Fibroblast of skin of scalp (primary cell): ENCODE measurements around the gene CAMKV. TPM values are rescaled to one million over a fixed set of nuclear protein-coding genes. Genes with fewer than 3 reads are reported as not detected.
"Not testable (repeated sequence)": the region's sequence is repeated elsewhere in the genome, so short reads cannot be mapped to it uniquely, and the experiment has no call there.

Experiments used
- DNase-seq: peaks from one replicate; pipeline ENCODE4 v3.0.0-alpha.2; 2013
- polyA plus RNA-seq, 2 experiments: library from polyadenylated mRNA; unstranded; fragments of 120-200 nt; gene quantifications; one replicate each; pipeline ENCODE4 v1.2.1, GENCODE V29; 2013; ENCODE audit not compliant: insufficient read length in 2 of 2

The CAMKV gene, protein sequence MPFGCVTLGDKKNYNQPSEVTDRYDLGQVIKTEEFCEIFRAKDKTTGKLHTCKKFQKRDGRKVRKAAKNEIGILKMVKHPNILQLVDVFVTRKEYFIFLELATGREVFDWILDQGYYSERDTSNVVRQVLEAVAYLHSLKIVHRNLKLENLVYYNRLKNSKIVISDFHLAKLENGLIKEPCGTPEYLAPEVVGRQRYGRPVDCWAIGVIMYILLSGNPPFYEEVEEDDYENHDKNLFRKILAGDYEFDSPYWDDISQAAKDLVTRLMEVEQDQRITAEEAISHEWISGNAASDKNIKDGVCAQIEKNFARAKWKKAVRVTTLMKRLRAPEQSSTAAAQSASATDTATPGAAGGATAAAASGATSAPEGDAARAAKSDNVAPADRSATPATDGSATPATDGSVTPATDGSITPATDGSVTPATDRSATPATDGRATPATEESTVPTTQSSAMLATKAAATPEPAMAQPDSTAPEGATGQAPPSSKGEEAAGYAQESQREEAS
- polyA plus RNA-seq (2013, experiment 1 of 2; ENCODE audit: insufficient read length): not detected
- 0.53 TPM for polyA plus RNA-seq (2013, experiment 2 of 2; ENCODE audit: insufficient read length)

DNA sequence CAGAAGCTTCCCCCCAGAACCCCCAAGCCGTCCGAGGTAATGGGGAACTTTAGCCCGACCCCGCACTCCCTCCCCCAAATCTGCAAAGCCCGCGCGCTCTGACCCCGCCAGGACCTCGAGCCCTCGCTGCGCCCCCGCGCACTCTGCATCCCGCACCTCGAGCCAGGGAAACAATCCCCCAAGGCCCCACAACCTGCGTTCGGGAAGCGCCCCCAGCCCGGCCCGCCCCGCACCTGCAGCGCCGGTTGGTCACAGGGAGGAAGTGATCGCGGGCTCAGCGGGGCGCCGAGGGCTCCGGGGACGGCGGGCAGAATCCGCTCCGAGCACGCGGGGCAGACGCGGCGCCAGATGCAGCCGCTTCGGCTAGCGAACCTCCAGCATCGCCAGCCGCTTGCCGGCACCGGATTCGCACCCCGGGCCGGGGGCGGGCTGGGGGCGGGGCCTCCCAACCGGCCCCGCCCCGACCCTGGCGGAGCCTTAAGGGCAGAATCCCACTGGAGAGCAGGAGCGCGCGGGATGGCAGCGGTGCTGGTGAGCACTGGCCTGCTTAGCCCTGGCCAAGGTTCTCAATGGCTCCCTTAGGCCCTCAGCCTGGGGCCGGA, at the start of gene CAMKV:
Gene CAMKV (minus strand): TSS at position 382 of the 602 bp plus-strand sequence. CDS start 7,518 bp downstream, outside the sequence.
- no peak for DNase-seq

DNA sequence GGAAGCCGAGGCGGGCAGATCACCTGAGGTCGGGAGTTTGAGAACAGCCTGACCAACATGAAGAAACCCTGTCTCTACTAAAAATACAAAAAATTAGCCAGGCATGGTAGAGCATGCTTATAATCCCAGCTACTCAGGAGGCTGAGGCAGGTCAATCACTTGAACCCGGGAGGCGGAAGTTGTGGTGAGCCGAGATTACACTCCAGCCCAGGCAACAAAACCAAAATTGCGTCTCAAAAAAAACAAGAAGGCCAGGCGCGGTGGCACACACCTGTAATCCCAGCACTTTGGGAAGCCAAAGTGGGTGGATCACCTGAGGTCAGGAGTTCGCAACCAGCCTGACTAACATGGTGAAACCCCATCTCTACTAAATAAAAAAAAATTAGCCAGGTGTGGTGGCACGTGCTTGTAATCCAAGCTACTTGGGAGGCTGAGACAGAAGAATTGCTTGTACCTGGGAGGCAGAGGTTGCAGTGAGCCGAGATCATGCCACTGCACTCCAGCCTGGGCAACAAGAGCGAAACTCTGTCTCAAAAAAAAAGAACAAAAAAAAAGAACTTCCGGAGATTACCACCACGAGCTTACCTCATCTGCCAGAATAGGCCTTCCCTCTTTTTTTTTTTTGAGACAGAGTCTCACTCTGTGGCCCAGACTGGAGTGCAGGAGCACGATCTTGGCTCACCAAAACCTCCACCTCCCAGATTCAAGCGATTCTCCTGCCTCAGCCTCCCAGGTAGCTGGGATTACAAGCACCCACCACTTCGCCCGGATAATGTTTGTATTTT, 48.3 kb upstream of the CAMKV start:
- not testable (repeated sequence) for DNase-seq

DNA sequence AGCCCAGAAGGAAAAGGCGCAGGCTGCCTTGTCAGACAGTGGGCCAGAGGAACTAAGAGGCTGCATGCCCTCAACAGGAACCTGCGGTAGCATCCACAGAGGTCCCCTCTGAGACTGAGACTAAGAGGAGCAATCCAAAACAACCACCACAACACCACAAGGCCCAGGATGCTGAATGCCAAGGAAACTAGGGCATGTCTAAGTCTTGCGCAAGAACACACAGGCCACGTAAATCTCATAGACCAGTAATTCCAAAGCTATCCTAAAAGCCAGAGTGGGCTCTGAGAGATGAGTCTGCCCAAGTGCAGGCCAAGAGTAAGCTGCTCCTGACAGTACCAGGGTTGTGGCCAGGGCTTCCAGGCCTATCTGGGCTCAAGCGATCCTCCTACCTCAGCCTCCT, 47.0 kb upstream of the CAMKV start:
- peak; percentile 55 for DNase-seq

DNA sequence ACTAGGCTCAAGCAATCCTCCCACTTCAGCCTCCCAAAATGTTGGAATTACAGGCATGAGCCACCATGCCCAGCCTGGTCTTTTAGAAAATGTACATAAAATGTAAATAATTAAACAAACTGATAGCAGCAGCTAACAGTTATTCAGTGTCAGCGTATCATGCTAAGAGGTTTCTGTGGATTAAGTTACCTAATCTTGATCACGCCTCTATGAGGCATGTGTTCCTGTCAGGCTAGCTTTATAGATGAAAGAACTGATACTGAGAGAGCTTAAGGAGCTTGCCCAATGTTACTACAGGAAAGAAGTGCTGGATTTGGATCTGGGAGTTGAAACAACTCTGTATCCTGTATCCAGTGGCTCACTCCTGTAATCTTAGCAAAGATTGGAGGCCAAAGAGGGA, 45.2 kb upstream of the CAMKV start:
- no peak for DNase-seq

DNA sequence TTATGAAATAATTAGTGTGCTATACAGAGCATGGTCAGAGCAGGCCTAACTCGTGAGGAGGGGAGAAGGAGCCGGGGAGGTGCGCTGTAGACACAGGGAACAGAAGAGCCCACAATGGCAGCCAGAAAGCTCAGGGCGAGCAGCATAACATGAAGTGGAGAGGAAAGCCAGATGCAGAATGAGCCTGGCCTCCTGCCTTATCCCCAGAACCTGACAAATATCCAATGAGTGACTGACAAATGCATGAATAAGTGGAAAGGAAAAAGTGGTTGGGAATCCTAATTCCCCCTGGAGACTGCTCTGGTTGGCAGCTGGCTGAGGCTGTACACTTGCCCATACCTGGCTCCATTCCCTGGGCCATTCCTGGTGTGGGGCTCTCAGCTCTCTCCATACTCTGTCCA, 43.2 kb upstream of the CAMKV start:
- DNase-seq: no peak

DNA sequence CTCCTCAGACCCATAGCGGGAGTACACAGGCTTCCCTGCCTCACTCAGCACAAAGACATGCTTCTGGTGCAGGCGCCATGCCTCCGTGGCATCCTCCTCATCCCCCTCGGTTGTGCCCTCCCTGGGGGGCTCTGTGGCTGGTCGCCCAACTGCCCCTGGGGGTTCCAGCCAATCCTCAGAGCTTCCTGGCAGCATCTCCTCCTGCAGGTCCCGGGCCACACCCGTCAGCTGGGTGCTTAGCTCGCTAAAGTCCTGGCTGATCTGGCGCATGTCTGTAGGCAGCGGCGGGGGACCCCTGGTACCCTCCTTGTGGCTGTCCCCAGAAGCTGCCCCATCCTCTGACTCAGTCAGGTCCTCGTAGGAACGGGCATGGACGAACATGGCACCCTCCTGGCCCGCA, 41.9 kb upstream of the CAMKV start:
- DNase-seq: no peak

DNA sequence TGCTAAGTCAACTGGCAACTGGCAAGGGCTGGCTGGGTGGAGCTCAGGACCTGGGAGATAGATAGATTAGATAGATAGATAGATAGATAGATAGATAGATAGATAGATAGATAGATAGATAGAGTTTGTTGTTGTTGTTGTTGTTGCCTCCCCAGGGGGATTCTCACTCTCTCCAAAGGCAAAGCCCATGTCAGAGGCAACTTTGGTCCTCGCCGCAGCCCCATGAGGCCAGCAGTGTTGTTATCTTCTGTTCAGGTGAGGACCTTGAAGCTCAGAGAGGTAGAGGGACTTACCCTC, 41.4 kb upstream of the CAMKV start:
- no peak for DNase-seq

DNA sequence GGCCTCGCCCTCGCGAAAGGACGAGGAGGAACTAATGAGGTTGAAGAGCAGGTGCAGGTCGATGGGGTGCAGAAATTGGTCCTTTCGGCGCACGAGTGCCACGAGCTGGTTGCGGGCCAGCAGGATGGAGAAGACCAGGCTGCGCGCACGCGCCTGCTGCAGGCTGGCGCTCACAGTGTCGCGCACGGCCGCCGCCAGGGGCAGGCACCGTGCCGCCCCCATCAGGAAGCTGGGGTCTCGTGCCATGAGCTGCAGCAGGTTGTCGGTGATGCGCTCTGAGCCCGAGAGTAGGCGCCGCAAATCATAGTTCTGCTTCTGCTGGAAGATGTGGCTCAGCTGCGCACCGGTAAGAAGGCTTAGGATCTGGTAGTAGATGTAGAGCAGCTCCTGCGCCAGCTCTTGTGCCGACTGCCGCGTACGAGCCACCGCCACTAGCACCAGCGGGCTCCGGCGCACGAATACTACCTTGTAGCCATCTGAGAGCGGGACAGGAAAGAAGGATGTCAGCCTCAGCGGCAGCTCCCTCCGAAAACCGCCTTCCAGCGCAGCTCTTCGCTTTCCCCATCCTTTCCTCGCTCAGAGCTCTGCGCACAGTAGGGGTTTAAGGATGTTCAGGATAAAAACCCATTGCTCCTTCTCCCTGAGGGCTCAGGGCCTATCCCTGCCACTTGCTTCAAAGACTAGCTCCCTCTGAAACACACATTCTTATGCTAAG, 40.9 kb upstream of the CAMKV start:
- no peak for DNase-seq

DNA sequence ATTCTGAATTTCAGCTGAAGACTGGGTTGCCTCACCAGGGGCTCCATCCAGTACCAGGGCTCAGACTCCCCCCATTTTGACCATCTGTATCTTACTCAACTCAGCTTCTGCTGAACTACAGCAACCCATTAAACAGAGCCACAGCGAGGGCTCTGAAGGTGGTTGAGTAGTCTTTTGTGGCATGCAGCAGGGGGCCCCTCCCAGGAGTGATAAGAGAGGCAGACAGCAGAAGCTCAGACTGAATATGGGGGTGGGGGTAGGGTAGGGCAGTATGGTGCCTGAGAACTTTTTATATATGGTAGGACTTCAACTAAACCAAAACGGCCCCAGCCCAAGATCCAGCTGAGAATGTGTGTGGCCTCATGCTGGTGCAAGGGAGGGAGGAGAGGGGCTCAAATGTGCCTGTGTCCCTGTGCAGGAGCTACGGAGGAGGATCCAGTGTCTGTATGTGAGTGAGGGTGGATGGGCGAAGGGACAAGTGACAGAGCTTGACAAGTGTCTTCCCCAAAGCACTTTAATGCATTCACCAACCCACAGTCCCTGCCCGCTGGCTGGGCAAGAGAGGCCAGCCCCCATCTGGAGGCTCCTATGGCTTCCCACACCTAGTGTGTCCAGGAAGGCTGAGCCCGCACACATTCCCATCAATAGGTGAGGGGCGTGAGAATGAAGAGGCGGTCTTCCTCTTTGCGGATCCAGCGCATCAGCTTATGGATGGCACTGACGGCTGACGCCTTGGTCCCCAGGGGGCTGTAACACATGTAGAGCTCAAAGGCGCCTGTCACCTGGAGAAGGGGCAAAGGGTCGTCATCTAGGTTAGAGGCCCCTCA, 38.9 kb upstream of the CAMKV start:
- DNase-seq: no peak

DNA sequence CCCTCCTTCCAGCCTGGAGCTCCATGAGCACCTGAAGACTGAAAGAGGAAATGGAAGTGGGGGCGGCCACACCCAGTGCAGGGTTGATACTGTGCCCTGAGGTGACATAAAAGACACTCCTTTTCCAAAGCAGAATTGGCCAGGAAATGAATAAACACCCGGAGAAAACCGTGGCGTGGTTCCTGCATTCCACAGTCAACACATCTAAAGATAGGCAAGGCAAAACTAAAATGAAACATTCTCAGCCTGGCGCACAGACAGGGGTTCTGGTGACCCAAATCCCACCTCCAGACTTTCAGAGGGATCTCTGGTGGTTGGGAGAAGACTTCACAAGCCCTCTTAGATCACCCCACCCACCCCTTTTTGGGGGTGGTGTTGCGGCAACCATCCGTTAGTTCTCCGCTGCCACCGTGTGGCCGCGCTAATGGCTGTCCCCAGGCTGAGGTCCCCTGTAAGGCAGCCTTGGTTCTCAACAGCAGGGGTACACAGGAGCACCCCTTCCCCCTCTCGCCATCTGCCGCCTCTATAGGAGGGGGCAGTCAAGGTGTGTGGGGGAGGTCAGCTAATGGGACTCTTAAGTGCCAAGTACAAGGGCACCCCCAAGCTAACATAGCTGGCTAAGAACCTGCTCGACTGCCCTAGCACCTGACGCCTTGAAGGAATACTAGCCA, 36.5 kb upstream of the CAMKV start:
- peak; percentile 48 for DNase-seq

DNA sequence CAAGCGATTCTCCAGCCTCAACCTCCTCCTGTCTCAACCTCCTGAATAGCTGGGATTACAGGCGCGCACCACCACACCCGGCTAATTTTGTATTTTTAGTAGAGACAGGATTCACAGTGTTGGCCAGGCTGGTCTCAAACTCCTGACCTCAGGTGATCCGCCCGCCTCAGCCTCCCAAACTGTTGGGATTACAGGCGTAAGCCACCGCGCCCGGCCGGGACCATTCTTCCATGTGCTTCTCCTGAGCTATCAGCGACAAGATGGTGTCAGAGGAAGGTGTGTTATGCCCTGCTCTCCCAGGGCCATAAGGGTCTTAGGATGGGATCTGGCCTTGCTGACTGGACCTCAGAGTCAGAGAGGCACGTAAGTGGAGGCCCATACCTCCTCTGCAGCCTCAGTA, 34.7 kb upstream of the CAMKV start:
- DNase-seq: not testable (repeated sequence)

DNA sequence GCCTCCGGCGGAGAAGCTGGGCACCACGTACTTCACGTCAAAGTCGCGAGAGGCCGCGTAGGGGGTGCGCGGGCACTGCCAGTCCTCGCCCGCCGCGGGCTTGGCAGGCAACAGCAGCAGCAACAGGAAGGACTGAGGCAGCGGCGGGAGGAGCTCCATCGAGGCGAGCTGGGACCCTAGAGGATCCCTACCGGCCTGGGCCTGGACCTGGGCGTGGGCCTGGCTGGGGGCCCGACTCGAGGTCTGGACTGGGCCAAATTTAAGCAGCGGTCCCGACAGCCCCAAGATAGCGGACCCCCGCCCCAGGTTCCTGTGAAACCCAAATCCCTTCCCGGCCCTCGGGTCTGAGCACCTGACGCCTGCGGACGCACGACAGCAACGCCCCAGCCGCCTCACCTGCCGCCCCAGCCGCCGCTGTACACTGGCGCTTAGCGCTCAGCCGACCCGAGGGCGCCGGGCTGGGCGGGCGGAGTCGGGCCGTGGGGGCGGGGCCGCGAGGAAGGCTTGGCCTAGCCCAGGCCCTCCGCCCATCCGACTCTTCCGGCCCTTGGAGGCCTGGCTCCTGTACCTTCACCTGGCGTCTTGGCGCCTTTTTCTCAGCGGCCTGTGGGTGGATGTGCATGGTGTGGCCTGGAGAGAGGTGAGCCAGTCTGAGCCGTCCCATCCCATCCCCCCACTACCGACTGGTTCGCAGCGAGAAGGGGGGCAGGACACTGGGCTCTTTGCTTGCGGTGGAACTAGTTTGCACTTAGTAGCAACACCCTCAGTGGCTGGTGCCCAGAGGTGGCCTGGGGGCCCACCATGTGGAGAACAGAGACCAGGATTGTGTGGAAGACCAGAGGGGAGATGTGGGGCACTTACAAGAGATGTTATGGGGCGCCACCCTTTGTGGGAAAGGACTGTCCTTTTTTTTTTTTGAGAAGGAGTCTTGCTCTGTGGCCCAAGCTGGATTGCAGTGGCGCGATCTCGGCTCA, 34.0 kb upstream of the CAMKV start, which contains the start of gene MST1R:
Gene MST1R (minus strand): TSS at position 423 of the 974 bp plus-strand sequence. CDS start 264 bp downstream, at position 159.
- DNase-seq: peak; percentile 7

DNA sequence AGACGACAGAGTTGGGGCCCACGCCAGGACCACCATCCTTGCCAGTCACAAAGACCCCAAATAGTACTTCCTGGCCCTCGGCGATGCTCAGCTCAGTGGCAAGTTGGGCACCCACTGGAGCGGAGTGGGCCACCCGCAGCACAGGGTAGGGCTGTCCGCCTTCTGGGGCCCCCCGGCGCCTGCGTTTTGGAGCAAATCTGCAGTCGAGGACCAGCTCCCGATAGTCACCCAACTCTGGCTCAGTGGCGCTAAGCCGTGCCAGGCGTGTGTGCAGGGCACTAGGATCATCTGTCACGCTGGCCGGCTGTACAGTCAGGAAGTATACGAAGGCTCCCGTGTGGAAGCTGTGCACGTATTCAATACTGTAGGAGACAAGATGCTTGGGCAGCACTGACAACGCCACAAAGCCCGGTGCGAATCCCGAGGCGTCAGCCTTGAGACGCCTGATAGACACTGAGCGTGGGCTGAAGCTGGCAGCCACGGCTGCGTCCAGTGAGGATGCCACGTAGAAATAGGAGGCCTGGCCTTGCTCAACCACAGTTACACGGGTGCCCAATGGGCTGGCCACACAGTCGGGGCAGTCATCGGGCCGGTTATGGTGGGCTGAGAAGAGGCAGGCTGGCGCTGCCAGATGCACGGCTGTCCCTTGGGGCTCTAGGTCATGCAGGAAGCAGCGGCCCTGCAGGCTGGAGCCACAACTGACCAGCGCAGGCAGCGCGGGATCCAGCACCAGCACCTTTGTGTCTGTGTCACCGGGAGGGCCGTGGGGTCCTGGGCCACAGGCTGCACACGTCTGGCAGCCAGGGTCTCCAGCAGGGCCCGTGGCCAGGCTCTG, 33.0 kb upstream of the CAMKV start:
- no peak for DNase-seq

DNA sequence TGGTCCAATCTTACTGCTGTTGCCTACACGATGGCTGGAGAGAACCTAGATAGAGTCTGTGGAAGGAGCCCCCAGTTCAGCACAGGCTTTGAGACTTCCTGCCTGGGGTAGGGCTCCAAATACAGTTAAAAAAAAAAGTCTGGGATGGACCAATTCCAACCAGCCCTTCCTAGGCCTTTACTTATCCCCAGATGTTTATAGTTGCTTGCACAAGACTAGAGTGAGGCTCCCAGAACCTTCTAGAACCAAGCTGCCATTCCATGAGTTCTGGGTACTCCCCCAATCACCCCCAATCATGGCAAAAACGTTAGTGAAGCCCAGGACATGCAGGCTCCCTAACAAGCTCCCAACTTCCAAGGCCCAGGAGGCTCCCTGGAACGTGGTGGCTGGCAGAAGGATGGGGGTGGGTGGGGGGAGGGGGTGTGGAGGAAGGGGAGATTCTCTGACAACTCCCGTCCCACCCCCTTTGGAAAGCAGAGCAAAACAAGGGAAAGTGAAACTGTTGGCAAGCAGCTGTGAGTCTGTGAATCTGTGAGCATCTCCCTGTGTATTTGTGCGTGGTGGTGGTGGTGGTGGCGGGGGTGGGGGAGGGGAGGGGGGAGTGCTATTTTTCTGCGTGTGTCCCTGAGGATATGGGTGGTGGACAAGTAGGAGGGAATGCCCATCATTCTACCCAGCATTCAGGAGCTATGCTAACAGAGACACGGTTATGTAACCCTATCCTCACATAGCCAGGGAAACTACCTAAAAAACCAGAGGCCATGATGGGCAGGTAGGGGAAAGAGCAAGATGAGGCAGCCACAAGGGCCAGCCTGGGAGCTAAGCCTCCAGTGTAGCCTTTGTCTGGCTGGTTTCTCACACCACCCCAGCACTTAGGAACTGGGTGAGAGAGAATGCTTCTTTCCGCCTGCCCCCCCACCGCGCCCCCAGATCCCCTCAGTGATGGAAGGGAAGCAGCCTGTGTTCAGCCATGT, 31.9 kb upstream of the CAMKV start:
- DNase-seq: peak; percentile 18

DNA sequence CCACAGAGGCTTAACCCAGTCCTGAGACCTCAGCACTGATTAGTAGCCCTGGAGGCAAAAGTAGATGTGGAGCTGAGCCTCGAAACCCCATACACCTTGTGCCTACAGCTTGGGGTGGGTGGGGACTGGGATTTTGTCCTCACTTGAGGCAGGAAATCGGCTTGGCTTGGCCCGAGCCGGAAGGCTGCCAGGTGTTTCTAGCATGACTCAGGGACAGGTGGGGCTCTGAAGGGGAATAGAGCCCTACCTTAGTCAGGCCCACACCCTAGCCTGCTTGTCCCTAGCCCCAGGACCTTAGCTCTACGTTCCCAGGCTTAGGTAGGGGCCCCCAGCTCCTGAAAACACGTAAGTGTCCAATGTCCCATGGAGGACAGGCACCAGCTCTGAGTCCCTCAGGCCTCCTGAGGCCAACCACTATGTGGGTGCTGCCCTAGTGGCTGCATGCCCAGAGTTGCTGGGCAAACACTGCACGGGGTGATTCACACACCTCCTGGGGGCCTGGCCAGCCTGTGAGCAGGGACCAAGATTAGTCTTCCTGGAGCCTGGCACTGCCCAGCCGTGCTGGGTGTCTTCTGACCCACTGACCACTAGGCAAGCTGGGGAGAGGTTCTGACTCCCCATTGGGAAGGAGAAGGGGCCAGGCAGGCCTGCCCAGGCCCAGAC, 30.9 kb upstream of the CAMKV start:
- peak; percentile 15 for DNase-seq

DNA sequence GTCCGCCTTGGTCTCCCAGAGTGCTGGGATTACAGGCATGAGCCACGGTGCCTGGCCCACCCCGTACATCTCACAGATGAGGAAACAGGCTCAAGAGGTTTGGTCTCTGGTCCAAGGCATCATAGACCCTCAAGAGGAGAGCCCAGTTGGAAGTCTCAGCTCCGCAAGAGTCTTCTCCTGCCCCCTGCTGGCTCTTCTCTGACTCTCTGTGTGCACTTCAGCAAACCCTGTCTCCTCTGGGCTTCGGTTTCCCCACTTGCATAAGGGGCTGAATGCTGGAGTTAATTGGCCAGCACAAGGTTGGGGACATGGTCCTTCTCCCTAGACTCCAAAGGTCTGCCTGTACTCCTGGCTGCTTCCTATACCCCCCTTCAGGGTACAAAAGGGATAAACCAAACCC, 30.1 kb upstream of the CAMKV start:
- DNase-seq: no peak

DNA sequence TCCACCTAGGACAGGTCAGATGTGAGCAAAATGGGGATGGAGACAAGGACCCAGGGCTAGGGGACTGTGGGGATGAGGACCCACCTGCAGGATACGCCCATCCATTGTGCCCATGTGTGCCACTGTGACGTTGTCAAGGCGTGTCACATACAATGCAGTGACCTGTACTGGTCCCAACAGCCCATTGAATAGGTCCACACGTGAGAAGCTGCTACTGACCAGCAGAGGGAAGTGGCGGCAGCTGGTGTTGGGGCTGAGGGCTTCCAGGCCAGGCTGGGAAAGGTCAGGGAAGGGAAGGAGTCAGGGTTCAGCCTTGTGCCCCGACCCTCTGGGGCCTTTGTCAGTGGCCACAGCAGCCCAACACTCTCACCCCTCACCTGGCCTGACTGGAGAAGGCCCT, 29.3 kb upstream of the CAMKV start:
- no peak for DNase-seq
